ENCODE measurements around the gene PSMD3.
"Not testable (repeated sequence)": the region's sequence is repeated elsewhere in the genome, so short reads cannot be mapped to it uniquely, and the experiment has no call there.

The PSMD3 gene

GRCh38 chr17:39996800-39997199 is 16.2 kb downstream of the PSMD3 start:
- no peak for DNase-seq (ENCODE audit: low read depth)

- DNase-seq (ENCODE audit: low read depth): no peak
These were observed 16.9 kb downstream of the PSMD3 start for GRCh38 chr17:39997543-39997942.

- no peak for DNase-seq (ENCODE audit: low read depth)
These were observed 18.5 kb downstream of the PSMD3 start for GRCh38 chr17:39999067-39999466.

- DNase-seq (ENCODE audit: low read depth): no peak
These were observed 19.6 kb downstream of the PSMD3 start for GRCh38 chr17:40000161-40000560.

- DNase-seq (ENCODE audit: low read depth): not testable (repeated sequence)
These were observed 20.7 kb downstream of the PSMD3 start for GRCh38 chr17:40001335-40001734.

DNA sequence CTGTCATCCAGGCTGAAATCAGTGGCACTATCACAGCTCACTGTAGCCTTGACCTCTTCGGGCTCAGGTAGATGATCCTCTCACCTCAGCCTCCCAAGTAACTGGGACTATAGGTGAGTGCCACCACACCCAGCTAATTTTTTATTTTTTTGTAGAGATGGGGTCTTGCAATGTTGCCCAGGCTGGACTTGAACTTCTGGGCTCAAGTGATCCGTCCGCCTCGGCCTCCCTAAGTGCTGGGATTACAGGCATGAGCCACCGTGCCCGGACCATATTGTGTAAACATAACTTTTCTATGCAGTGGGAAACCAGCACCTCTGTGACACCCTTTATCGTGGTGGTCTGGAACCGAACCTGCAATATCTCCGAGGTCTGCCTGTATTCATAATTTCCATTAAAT is 23.5 kb downstream of the PSMD3 start:
- DNase-seq (ENCODE audit: low read depth): no peak

GRCh38 chr17:40004712-40005111 is 24.1 kb downstream of the PSMD3 start:
- no peak for DNase-seq (ENCODE audit: low read depth)

- DNase-seq (ENCODE audit: low read depth): no peak
These were observed 24.9 kb downstream of the PSMD3 start for GRCh38 chr17:40005520-40005919.

DNA sequence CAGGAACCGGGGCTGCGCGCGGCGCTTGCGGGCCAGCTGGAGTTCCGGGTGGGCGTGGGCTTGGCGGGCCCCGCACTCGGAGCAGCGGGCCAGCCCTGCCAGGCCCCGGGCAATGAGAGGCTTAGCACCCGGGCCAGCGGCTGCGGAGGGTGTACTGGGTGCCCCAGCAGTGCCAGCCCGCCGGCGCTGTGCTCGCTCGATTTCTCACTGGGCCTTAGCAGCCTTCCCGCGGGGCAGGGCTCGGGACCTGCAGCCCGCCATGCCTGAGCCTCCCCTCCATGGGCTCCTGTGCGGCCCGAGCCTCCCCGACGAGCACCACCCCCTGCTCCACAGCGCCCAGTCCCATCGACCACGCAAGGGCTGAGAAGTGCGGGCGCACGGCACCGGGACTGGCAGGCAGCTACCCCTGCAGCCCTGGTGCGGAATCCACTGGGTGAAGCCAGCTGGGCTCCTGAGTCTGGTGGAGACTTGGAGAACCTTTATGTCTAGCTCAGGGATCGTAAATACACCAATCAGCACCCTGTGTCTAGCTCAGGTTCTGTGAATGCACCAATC is 30.4 kb downstream of the PSMD3 start:
- not testable (repeated sequence) for DNase-seq (ENCODE audit: low read depth)

DNA sequence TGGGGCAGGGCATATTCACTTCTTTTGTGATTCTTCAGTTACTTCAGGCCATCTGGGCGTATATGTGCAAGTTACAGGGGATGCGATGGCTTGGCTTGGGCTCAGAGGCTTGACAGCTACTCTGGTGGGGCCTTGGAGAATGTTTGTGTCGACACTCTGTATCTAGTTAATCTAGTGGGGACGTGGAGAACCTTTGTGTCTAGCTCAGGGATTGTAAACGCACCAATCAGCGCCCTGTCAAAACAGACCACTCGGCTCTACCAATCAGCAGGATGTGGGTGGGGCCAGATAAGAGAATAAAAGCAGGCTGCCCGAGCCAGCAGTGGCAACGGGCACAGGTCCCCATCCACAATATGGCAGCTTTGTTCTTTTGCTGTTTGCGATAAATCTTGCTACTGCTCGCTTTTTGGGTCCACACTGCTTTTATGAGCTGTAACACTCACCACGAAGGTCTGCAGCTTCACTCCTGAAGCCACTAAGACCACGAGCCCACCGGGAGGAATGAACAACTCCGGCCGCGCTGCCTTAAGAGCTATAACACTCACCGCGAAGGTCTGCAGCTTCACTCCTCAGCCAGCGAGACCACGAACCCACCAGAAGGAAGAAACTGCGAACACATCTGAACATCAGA is 31.5 kb downstream of the PSMD3 start:
- DNase-seq (ENCODE audit: low read depth): not testable (repeated sequence)

- no peak for DNase-seq (ENCODE audit: low read depth)
These were observed 33.9 kb downstream of the PSMD3 start for GRCh38 chr17:40014375-40014980.

GRCh38 chr17:40015005-40015997 is 34.7 kb downstream of the PSMD3 start, which contains the start of gene CSF3:
TSS of gene CSF3 (plus strand) at chr17:40015440. CDS start at chr17:40015475, 35 bp downstream.
- DNase-seq (ENCODE audit: low read depth): no peak

DNA sequence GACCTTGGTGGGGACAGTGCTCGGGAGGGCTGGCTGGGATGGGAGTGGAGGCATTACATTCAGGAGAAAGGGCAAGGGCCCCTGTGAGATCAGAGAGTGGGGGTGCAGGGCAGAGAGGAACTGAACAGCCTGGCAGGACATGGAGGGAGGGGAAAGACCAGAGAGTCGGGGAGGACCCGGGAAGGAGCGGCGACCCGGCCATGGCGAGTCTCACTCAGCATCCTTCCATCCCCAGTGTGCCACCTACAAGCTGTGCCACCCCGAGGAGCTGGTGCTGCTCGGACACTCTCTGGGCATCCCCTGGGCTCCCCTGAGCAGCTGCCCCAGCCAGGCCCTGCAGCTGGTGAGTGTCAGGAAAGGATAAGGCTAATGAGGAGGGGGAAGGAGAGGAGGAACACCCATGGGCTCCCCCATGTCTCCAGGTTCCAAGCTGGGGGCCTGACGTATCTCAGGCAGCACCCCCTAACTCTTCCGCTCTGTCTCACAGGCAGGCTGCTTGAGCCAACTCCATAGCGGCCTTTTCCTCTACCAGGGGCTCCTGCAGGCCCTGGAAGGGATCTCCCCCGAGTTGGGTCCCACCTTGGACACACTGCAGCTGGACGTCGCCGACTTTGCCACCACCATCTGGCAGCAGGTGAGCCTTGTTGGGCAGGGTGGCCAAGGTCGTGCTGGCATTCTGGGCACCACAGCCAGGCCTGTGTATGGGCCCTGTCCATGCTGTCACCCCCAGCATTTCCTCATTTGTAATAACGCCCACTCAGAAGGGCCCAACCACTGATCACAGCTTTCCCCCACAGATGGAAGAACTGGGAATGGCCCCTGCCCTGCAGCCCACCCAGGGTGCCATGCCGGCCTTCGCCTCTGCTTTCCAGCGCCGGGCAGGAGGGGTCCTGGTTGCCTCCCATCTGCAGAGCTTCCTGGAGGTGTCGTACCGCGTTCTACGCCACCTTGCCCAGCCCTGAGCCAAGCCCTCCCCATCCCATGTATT is 35.7 kb downstream of the PSMD3 start:
- no peak for DNase-seq (ENCODE audit: low read depth)

- DNase-seq (ENCODE audit: low read depth): no peak
These were observed 36.9 kb downstream of the PSMD3 start for GRCh38 chr17:40017422-40018080.

- no peak for DNase-seq (ENCODE audit: low read depth)
These were observed 37.9 kb downstream of the PSMD3 start for GRCh38 chr17:40018211-40019121.

- DNase-seq (ENCODE audit: low read depth): no peak
These were observed 38.8 kb downstream of the PSMD3 start for GRCh38 chr17:40019140-40019991.

DNA sequence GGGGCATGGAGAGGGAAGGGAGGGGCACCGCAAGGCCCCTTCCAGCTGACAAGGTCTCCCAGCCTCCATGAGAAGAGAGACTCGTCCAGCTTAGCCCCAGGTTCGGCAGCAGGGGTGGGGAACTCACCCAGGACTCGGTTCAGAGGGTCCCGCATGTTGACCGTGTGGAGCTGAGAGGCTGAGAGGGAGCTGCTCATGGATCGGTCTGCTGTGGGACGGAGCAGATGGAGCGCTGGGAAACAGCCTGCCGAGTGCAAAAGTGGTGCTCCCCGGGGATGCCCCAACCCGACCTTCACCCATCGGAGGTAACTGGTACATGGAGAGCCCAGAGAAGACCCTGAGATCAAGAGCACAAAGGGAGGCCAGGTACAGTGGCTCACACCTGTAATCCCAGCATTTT is 39.5 kb downstream of the PSMD3 start:
- no peak for DNase-seq (ENCODE audit: low read depth)

- DNase-seq (ENCODE audit: low read depth): peak; percentile 9
These were observed 40.9 kb downstream of the PSMD3 start for GRCh38 chr17:40021451-40021971.
